ENCODE data around the gene VAV2. TPM values are rescaled to one million over a fixed set of nuclear protein-coding genes. Genes with fewer than 3 reads are reported as not detected.

VAV2 gene
- polyA plus RNA-seq, 5 donors: 30.1 to 40.7 (median 34.2) TPM

- no peak for DNase-seq
These were observed 170.3 kb downstream of the VAV2 start for GRCh38 chr9:133821601-133822429.

- no peak for DNase-seq
These were observed 172.2 kb downstream of the VAV2 start for GRCh38 chr9:133819923-133820322.

GRCh38 chr9:133818444-133818843, 173.7 kb downstream of the VAV2 start:
- no peak for DNase-seq

- DNase-seq: peak; percentile 81 to 84
These were observed 176.3 kb downstream of the VAV2 start for GRCh38 chr9:133815781-133816180.

GRCh38 chr9:133814586-133815208, 177.4 kb downstream of the VAV2 start:
- no peak for DNase-seq

GRCh38 chr9:133813749-133814585, 178.2 kb downstream of the VAV2 start:
- DNase-seq: peak; percentile 84 to 87

- no peak for DNase-seq
These were observed 179.0 kb downstream of the VAV2 start for GRCh38 chr9:133812941-133813748.

- DNase-seq: no peak
These were observed 179.9 kb downstream of the VAV2 start for GRCh38 chr9:133812077-133812868.

- no peak for DNase-seq
These were observed 180.7 kb downstream of the VAV2 start for GRCh38 chr9:133811471-133811870.

- DNase-seq: no peak
These were observed 181.4 kb downstream of the VAV2 start for GRCh38 chr9:133810556-133811195.

- no peak for DNase-seq
These were observed 182.8 kb downstream of the VAV2 start for GRCh38 chr9:133809335-133809734.

- no peak for DNase-seq
These were observed 184.3 kb downstream of the VAV2 start for GRCh38 chr9:133807818-133808217.

- no peak for DNase-seq
These were observed 185.1 kb downstream of the VAV2 start for GRCh38 chr9:133807037-133807436.

- DNase-seq: no peak
These were observed 185.5 kb downstream of the VAV2 start for GRCh38 chr9:133806623-133807010.

- no peak for DNase-seq
These were observed 186.1 kb downstream of the VAV2 start for GRCh38 chr9:133805876-133806622.

- no peak for DNase-seq
These were observed 187.9 kb downstream of the VAV2 start for GRCh38 chr9:133804199-133804598.

- DNase-seq: no peak
These were observed 188.4 kb downstream of the VAV2 start for GRCh38 chr9:133803745-133804144.

- no peak for DNase-seq
These were observed 189.0 kb downstream of the VAV2 start for GRCh38 chr9:133803028-133803585.

GRCh38 chr9:133801739-133802138, 190.4 kb downstream of the VAV2 start:
- DNase-seq: no peak

Data from right lung (tissue), 5 donors.